ENCODE results near the gene PRICKLE3. TPM values are rescaled to one million over a fixed set of nuclear protein-coding genes. Genes with fewer than 3 reads are reported as not detected.

The PRICKLE3 gene
- total RNA-seq, 2 donors from 2014 or later, result 22.8 to 27.3 TPM

DNA sequence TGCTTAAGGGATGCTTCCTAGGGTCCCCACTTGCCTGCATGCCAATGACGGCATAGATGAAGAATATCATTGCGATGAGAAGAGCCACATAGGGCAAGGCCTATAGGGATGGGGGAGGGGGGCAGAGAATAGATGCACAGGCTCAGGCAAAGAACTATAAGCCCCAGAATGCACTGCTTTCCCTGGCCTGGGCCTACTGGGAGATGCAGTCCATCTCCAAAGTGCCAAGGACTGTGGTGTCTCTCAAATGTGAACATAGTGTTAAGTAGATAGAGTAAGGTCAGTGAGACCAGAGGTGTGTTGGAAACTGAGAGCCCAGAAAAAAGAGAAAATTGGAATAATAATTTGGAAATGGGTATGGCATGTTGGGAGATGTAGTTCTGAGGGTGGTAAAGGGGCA is 26.0 kb upstream of the PRICKLE3 start:
- ATAC-seq (no peak), DNase-seq (ENCODE audit: low spot score in 2 of 2) (no peak)
- Mint-ChIP-seq H3K36me3 (no peaks in the 10 kb centered on the region), H3K9me3 (peaks cover 6 to 7% of the 10 kb centered on the region in 2 donors), H3K27ac (no peak overlapping the region)

GRCh38 chrX:49211074-49211473 is 24.9 kb upstream of the PRICKLE3 start:
- H3K36me3 Mint-ChIP-seq, result no peaks in the 10 kb centered on the region
- H3K27ac Mint-ChIP-seq, result peak overlapping the region in 1 of 2 donors; percentile 35
- ATAC-seq (no peak), DNase-seq (ENCODE audit: low spot score in 2 of 2) (no peak)
- peaks cover 6 to 7% of the 10 kb centered on the region in 2 donors for H3K9me3 Mint-ChIP-seq

DNA sequence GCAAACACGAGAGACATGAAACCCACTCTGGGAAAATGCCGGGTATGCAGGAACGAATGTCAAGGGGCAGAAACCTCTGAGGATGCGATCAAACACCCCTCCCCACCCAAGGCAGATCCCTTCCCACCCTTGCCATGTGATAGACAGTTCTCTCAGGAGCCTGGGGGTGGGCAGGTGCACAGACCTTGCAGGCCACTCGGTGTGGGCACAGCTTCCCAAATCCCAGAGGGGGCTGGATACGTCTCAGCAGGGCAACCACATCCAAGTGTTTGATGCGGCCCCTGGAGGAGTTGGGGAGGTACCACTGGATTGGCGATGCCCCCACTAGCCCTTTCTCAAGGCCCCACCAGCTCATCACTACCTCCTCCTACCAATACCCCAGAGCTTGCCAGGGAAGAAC is 24.2 kb upstream of the PRICKLE3 start:
- ATAC-seq (no peak), DNase-seq (ENCODE audit: low spot score in 2 of 2) (no peak)
- Mint-ChIP-seq H3K27ac (peak overlapping the region in 1 of 2 donors; percentile 35), H3K9me3 (peaks cover 6 to 7% of the 10 kb centered on the region in 2 donors), H3K36me3 (no peaks in the 10 kb centered on the region)

GRCh38 chrX:49209434-49210251 is 23.5 kb upstream of the PRICKLE3 start:
- DNase-seq (ENCODE audit: low spot score in 2 of 2), result no peak
- peak in 1 of 2 donors; percentile 80 for ATAC-seq
- Mint-ChIP-seq H3K9me3 (peaks cover 6 to 7% of the 10 kb centered on the region in 2 donors), H3K36me3 (no peaks in the 10 kb centered on the region), H3K27ac (no peak overlapping the region)

DNA sequence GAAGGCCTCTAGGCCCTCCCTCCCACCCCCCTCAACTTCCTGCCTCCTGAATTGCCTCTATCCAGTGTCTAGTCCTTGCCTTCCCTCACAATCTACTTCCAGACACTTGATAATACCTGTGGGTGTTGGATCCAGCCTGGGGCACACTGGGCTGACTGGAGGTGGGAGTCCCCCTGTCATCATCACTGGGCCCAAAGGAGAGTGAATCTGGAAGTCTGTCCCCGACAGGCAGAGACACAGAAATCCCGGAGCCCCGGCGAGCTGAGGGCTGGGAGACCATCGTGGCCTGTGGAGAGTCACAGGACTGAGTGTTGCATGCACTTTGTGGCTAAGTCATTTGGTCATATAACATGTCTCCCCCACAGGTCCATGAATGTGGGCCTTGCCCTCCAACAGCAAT is 22.2 kb upstream of the PRICKLE3 start:
- H3K9me3 Mint-ChIP-seq, result peaks cover 6 to 7% of the 10 kb centered on the region in 2 donors
- DNase-seq (ENCODE audit: low spot score in 2 of 2), result no peak
- H3K36me3 Mint-ChIP-seq, result no peaks in the 10 kb centered on the region
- H3K27ac Mint-ChIP-seq, result no peak overlapping the region
- no peak for ATAC-seq

GRCh38 chrX:49206543-49206942 is 20.4 kb upstream of the PRICKLE3 start:
- Mint-ChIP-seq H3K9me3 (no peaks in the 10 kb centered on the region), H3K27ac (no peak overlapping the region), H3K36me3 (no peaks in the 10 kb centered on the region)
- DNase-seq (ENCODE audit: low spot score in 2 of 2) (no peak), ATAC-seq (no peak)

- no peak overlapping the region for H3K27ac Mint-ChIP-seq
- no peaks in the 10 kb centered on the region for H3K9me3 Mint-ChIP-seq
- DNase-seq (ENCODE audit: low spot score in 2 of 2) (no peak), ATAC-seq (no peak)
- H3K36me3 Mint-ChIP-seq, result no peaks in the 10 kb centered on the region
Measured at GRCh38 chrX:49205443-49205842, 19.3 kb upstream of the PRICKLE3 start.

GRCh38 chrX:49204709-49205108 is 18.5 kb upstream of the PRICKLE3 start:
- Mint-ChIP-seq H3K36me3 (no peaks in the 10 kb centered on the region), H3K9me3 (no peaks in the 10 kb centered on the region), H3K27ac (no peak overlapping the region)
- ATAC-seq (no peak), DNase-seq (ENCODE audit: low spot score in 2 of 2) (no peak)

DNA sequence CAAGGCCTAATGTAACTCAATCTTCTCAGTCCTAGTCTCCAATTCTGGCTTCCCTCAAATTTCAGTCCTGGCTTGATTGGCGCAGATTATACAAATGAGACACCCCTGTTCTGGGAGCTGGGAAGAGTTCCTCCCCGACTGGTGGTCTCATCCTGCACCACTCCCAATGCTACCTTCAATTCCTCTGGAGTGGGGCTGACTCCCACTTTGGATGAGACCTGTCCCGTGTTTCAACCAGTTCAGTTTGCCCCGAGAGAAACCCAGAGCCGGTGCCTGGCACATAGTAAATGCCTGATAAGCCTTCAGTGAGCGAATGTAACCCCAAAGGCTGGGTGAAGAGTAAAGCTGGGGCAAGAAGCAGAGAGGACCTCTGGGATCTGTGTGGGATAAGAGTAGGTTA is 17.8 kb upstream of the PRICKLE3 start:
- ATAC-seq (no peak), DNase-seq (ENCODE audit: low spot score in 2 of 2) (no peak)
- H3K36me3 Mint-ChIP-seq, result no peaks in the 10 kb centered on the region
- H3K27ac Mint-ChIP-seq, result no peak overlapping the region
- H3K9me3 Mint-ChIP-seq, result no peaks in the 10 kb centered on the region

DNA sequence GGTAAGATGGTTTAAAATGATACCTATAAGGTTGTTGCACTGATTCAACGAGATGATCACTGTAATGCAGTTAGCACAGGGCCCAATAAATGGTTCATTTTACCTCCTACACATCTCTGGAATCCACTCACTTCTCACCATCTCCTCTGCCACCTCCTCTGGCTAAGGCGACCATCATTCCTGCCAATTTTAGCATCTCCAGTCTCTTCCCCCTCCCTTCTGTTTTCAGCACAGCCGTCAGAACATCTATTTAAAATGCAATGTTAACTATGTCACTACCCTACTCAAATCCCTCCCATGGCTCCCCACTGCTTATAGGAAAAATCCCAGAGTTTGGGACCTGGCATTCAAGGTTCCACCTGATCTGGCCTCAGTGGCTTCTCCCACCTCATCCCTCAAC is 17.4 kb upstream of the PRICKLE3 start:
- DNase-seq (ENCODE audit: low spot score in 2 of 2), result no peak
- Mint-ChIP-seq H3K36me3 (peaks cover 0 to 2% of the 10 kb centered on the region in 2 donors), H3K9me3 (no peaks in the 10 kb centered on the region), H3K27ac (no peak overlapping the region)
- no peak for ATAC-seq

GRCh38 chrX:49202022-49202421 is 15.8 kb upstream of the PRICKLE3 start:
- H3K36me3 Mint-ChIP-seq, result peaks cover 0 to 9% of the 10 kb centered on the region in 2 donors
- no peak overlapping the region for H3K27ac Mint-ChIP-seq
- no peak for DNase-seq (ENCODE audit: low spot score in 2 of 2)
- H3K9me3 Mint-ChIP-seq, result no peaks in the 10 kb centered on the region
- ATAC-seq, result no peak

DNA sequence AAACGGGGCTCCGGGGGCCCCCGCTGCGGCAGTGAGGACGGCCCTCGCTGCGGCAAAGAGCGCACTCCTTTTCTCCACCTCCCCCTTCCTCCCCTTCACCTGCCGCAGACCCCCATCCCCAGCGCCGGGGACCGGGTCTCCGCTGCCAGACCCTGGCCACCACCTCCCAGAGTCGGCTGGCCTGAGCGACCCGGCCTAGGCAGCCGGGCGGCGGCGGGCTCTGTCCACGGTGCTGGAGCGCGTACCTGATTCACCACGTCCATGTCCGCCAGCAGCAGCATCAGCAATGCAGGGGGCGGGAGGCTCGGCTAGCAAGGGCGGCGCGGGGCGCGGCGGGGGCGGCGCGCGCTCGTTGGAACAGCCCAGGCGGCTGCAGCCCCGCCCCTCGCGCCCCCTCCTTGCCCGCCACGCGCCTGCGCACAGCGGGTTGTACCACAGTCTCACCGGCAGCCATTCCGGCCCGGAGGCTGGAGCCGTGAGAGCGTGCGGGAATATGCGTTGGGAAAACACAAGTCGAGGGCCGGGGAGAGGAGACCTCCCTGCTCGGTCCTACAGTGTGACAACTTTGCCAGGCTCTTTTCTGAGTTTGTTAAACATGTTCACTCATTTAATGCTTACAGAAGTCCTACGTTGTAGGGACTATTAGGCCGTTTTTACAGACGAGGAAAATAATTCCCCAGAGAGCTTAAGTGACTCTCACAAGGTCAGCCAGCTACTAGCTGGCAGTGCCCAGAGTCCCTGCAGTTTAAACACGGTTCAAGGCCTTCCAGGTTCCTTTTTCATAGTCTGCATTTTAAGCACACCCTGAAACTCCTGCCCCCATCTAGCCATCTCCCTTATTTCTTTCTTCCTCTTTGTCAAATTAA is 14.0 kb upstream of the PRICKLE3 start, which contains the start of gene SYP:
SYP (minus strand) TSS at position 288 of the 866 bp plus-strand sequence; CDS start at position 281, 7 bp downstream.
- DNase-seq (ENCODE audit: low spot score in 2 of 2) (peak; percentile 87 to 90), ATAC-seq (peak; percentile 89 to 98)
- no peaks in the 10 kb centered on the region for H3K9me3 Mint-ChIP-seq
- peak within 1 kb of the TSS in 1 of 2 donors; percentile 78 for H3K27ac Mint-ChIP-seq
- peaks cover 0 to 9% of the 10 kb centered on the region in 2 donors for H3K36me3 Mint-ChIP-seq

- H3K9me3 Mint-ChIP-seq, result no peaks in the 10 kb centered on the region
- DNase-seq (ENCODE audit: low spot score in 2 of 2) (no peak), ATAC-seq (peak in 1 of 2 donors; percentile 8)
- H3K36me3 Mint-ChIP-seq, result peaks cover 0 to 9% of the 10 kb centered on the region in 2 donors
- H3K27ac Mint-ChIP-seq, result peak overlapping the region in 1 of 2 donors; percentile 38
Measured at GRCh38 chrX:49199315-49199595, 13.1 kb upstream of the PRICKLE3 start.

DNA sequence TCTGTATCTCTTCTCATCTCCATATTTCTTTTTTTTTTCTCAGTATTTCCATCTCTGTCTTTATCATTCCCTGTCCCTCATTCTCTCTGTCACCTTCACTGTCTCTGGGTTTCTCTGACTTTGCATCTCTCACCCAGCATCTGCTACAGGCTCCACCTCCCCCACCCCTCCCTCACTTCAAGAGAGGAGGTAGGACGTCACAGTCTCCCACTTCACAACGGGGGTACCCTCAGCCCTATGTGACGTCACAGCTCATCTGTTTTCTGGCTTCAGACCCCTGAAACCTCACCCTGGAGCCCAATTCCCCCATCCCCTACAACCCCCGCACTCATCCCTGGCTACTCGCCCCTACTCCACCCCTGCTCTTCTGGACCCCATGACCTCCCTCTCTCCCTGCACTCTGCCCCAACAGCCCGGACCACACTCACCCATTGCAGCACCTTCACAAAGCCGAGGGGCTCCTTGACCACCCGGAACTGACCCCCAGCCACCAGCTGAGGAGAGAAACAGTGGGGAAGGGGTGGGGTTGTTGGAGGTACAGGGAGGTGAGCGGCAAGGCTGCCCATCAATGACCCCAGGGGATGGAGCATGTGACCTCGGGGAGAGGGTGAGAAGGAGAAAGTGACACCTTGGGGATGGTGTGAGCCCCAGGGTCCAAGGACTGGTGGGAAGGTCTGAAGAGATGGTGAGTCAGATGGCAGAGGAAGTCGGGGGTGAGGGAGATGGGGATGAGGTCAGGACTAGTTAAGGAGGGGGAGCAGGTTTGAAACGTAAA is 12.6 kb upstream of the PRICKLE3 start:
- ATAC-seq, result peak in 1 of 2 donors; percentile 77
- Mint-ChIP-seq H3K9me3 (no peaks in the 10 kb centered on the region), H3K27ac (peak overlapping the region in 1 of 2 donors; percentile 38), H3K36me3 (peaks cover 0 to 9% of the 10 kb centered on the region in 2 donors)
- no peak for DNase-seq (ENCODE audit: low spot score in 2 of 2)

GRCh38 chrX:49197543-49198087 is 11.4 kb upstream of the PRICKLE3 start:
- ATAC-seq (no peak), DNase-seq (ENCODE audit: low spot score in 2 of 2) (no peak)
- no peaks in the 10 kb centered on the region for H3K9me3 Mint-ChIP-seq
- peak overlapping the region in 1 of 2 donors; percentile 38 for H3K27ac Mint-ChIP-seq
- H3K36me3 Mint-ChIP-seq, result peaks cover 0 to 9% of the 10 kb centered on the region in 2 donors

DNA sequence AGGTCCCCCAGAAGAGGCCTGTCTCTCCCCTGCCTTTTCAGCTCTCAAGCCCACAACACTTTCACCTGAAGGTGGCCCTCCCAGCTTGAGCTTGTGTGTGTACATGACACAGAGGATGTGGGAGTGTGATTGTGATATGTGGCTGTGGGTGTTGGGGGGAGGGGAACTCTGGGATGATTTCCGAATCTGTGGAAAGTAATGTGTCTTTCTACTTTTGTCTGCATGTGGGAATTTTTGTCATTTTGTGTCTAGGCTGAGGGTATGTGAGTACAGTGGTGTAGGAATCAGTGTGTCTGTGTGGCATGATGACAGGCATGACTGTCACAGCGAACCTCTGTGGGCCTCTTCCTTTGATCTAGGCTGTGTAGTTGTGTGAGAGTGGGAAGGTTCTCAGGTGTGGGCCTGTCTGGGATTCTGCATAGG is 7.4 kb upstream of the PRICKLE3 start:
- Mint-ChIP-seq H3K36me3 (peaks cover 0 to 18% of the 10 kb centered on the region in 2 donors), H3K9me3 (no peaks in the 10 kb centered on the region), H3K27ac (peak overlapping the region in 1 of 2 donors; percentile 32)
- ATAC-seq, result peak in 1 of 2 donors; percentile 5
- no peak for DNase-seq (ENCODE audit: low spot score in 2 of 2)

Data from activated naive CD4-positive, alpha-beta T cell treated with anti-CD3 and anti-CD28 coated beads, Interleukin-2, amount 50 U/mL, for 72 hours (primary cell).